GM23338 (cell line): ENCODE measurements around the gene ITGB2. TPM values are rescaled to one million over a fixed set of nuclear protein-coding genes. Genes with fewer than 3 reads are reported as not detected.
A peak's percentile ranks its signal among the peaks of the same experiment; 100 is the strongest.

ENCODE experiments used
- ATAC-seq: fragments of 200-7000 bp; cut with Tn5 transposase; 3 replicates; pipeline ENCODE4 v1.9.1; 2020
- DNase-seq: peaks from one replicate; pipeline ENCODE4 v3.0.0-alpha.2; 2015; ENCODE audit warnings: low spot score
- H2AFZ ChIP-seq: fragments of 200-600 bp; sonication (generic); 2 replicates; pipeline ENCODE4 v1.8.0; 2016; ENCODE audit warnings: antibody characterized with exemption, mild to moderate bottlenecking, moderate library complexity
- H3F3A ChIP-seq: fragments of 200-600 bp; sonication (generic); replicated peaks from 2 replicates; pipeline ENCODE4 v1.8.0; 2017; ENCODE audit warnings: antibody characterized with exemption, mixed run types, low read depth
- H3K27ac ChIP-seq: fragments of 200-600 bp; sonication (generic); 2 replicates; pipeline ENCODE4 v1.6.1; 2016; ENCODE audit warnings: low read depth
- H3K27me3 ChIP-seq: fragments of 200-600 bp; sonication (generic); 2 replicates; pipeline ENCODE4 v1.8.0; 2016; ENCODE audit warnings: mild to moderate bottlenecking, mixed run types, moderate library complexity; ENCODE audit not compliant: insufficient read depth
- H3K36me3 ChIP-seq: fragments of 200-600 bp; sonication (generic); 2 replicates; pipeline ENCODE4 v1.8.0; 2016; ENCODE audit warnings: mild to moderate bottlenecking; ENCODE audit not compliant: insufficient read depth
- H3K4me1 ChIP-seq: fragments of 200-600 bp; sonication (generic); 2 replicates; pipeline ENCODE4 v1.8.0; 2016; ENCODE audit warnings: mild to moderate bottlenecking, moderate library complexity; ENCODE audit not compliant: insufficient read depth
- H3K4me2 ChIP-seq: fragments of 200-600 bp; sonication (generic); 2 replicates; pipeline ENCODE4 v1.7.1; 2017; ENCODE audit warnings: mixed run types
- H3K4me3 ChIP-seq: fragments of 200-600 bp; sonication (generic); 2 replicates; pipeline ENCODE4 v1.6.1; 2016; ENCODE audit warnings: mixed run types
- H3K79me2 ChIP-seq: fragments of 200-600 bp; sonication (generic); replicated peaks from 2 replicates; pipeline ENCODE4 v1.8.0; 2017; ENCODE audit warnings: mild to moderate bottlenecking; ENCODE audit not compliant: insufficient read depth
- H3K9me2 ChIP-seq: fragments of 200-600 bp; sonication (generic); 2 replicates; pipeline ENCODE4 v1.8.0; 2017; ENCODE audit not compliant: insufficient read depth
- H4K20me1 ChIP-seq: fragments of 200-600 bp; sonication (generic); replicated peaks from 2 replicates; pipeline ENCODE4 v1.8.0; 2017; ENCODE audit warnings: mild to moderate bottlenecking; ENCODE audit not compliant: insufficient read depth
- H3K27ac Mint-ChIP-seq: 2 replicates; pipeline ENCODE4 v1.8.0; 2020; ENCODE audit warnings: inconsistent platforms, mild to moderate bottlenecking, moderate library complexity, mixed read lengths
- H3K27me3 Mint-ChIP-seq: 3 replicates; pipeline ENCODE4 v1.8.0; 2022; ENCODE audit warnings: low read depth, mild to moderate bottlenecking, moderate library complexity, mixed read lengths, inconsistent platforms; ENCODE audit not compliant: insufficient read depth, poor library complexity
- H3K36me3 Mint-ChIP-seq: 3 replicates; pipeline ENCODE4 v1.8.0; 2021; ENCODE audit warnings: low read depth, mild to moderate bottlenecking, inconsistent platforms, moderate library complexity, mixed read lengths
- H3K4me1 Mint-ChIP-seq: 3 replicates; pipeline ENCODE4 v1.8.0; 2020; ENCODE audit warnings: mild to moderate bottlenecking, inconsistent platforms, mixed read lengths
- H3K4me3 Mint-ChIP-seq: 3 replicates; pipeline ENCODE4 v1.8.0; 2021; ENCODE audit warnings: moderate library complexity, mild to moderate bottlenecking, inconsistent platforms, mixed read lengths
- H3K9me3 Mint-ChIP-seq: 3 replicates; pipeline ENCODE4 v1.8.0; 2020; ENCODE audit warnings: moderate library complexity, mild to moderate bottlenecking, inconsistent platforms, mixed read lengths
- CREB1 ChIP-seq: fragments of 250-450 bp; sonication (Bioruptor Pico); IDR thresholded peaks from 2 replicates; pipeline ENCODE4 v1.5.0; 2020; ENCODE audit warnings: low read depth, mild to moderate bottlenecking, moderate library complexity
- ETS1 ChIP-seq: IDR thresholded peaks from 2 replicates; pipeline ENCODE4 v1.6.1; 2016; ENCODE audit warnings: antibody characterized with exemption
- EZH2 ChIP-seq: fragments of 200-600 bp; sonication (generic); IDR thresholded peaks from one replicate; pipeline ENCODE4 v1.8.0; 2017; ENCODE audit warnings: antibody characterized with exemption, mild to moderate bottlenecking, low read depth; ENCODE audit not compliant: unreplicated experiment
- EZH2phosphoT487 ChIP-seq: fragments of 200-600 bp; sonication (generic); IDR thresholded peaks from one replicate; pipeline ENCODE4 v1.8.1; 2018; ENCODE audit warnings: antibody characterized with exemption; ENCODE audit not compliant: unreplicated experiment
- JUNB ChIP-seq: IDR thresholded peaks from one replicate; pipeline ENCODE4 v1.6.1; 2016; ENCODE audit warnings: antibody characterized with exemption; ENCODE audit not compliant: unreplicated experiment
- NANOG ChIP-seq: IDR thresholded peaks from 2 replicates; pipeline ENCODE4 v1.6.1; 2016; ENCODE audit warnings: antibody characterized with exemption, borderline replicate concordance
- POLR2AphosphoS5 ChIP-seq: IDR thresholded peaks from 2 replicates; pipeline ENCODE4 v1.6.1; 2016; ENCODE audit warnings: antibody characterized with exemption, low read depth
- ZNF114 ChIP-seq: fragments of 250-450 bp; sonication (Bioruptor Pico); IDR thresholded peaks from 2 replicates; pipeline ENCODE4 v1.5.0; 2020; ENCODE audit warnings: mild to moderate bottlenecking, moderate library complexity
- ZNF331 ChIP-seq: fragments of 250-450 bp; sonication (Bioruptor Pico); IDR thresholded peaks from 2 replicates; pipeline ENCODE4 v1.5.0; 2020; ENCODE audit warnings: low read depth, mild to moderate bottlenecking, moderate library complexity
- polyA plus RNA-seq: library from polyadenylated mRNA; unstranded; fragments of >200 nt; fragmentation: Nextera tagmentation; extraction: Ambion mirVana; gene quantifications from 2 replicates; pipeline ENCODE4 v1.2.1, GENCODE V29; 2016
- total RNA-seq: library from RNA; depleted of rRNA; stranded (reverse); fragments of >200 nt; shearing (Covaris generic); gene quantifications from 2 replicates; pipeline ENCODE4 v1.2.3, GENCODE V29; 2014
- TF ChIP-seq, protein P1 (sequence below), 2 experiments: fragments of 200-600 bp in 1 of 2; sonication (generic) in 1 of 2; conservative IDR thresholded peaks; 2 replicates each; pipeline versions ENCODE4 v1.5.1 to v1.6.1; 2016 to 2017; ENCODE audit warnings: antibody characterized with exemption in 2 of 2, low read depth in 2 of 2, mild to moderate bottlenecking in 2 of 2, moderate library complexity in 1 of 2
- TF ChIP-seq, protein P2 (sequence below): IDR thresholded peaks from one replicate; pipeline ENCODE4 v1.6.1; 2018; ENCODE audit warnings: antibody characterized with exemption; ENCODE audit not compliant: unreplicated experiment

Gene ITGB2
- total and polyA plus RNA-seq, 2 experiments from 2014 or later, result 0.44 to 0.63 TPM

DNA sequence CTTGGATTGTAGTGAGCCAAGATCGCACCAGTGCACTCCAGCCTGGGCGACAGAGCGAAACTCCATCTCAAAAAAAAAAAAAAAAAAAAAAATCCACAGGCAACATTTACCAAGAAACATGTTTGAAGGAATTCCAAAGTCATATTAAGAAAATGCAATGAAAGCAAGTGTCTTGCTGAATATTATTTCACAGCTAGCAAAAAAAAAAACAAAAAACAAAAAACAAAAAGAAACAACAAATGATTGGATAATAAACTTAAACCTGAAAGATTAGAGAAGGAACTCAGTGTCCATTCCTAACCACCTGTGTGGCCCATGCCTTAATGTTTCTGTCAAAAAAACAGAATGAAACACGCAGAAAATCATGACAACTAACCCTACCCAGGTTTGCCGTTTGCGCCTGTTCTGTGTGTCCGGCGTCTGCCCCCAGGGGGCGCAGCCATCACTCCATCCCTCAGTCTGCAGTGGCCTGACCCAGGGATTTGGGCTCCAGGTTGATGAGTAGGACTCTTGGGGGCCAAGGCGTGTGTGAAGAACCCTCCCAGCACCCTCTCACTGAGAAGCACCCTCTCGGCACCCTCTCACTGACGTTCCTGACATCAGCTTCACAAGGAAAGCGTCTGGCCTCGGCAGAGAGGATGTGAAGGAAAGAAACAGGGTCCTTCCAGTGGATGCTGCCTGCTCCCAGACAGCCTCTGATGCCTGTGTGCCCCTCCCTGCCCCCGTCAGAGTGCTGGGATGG lies 28.0 kb downstream of the ITGB2 start:
- H3K27ac ChIP-seq, result no peak overlapping the region
- no peaks in the 10 kb centered on the region for H3K36me3 ChIP-seq
- TF ChIP-seq CREB1 (CRISPR knock-in tag), result no peak
- TF ChIP-seq, protein P1, sequence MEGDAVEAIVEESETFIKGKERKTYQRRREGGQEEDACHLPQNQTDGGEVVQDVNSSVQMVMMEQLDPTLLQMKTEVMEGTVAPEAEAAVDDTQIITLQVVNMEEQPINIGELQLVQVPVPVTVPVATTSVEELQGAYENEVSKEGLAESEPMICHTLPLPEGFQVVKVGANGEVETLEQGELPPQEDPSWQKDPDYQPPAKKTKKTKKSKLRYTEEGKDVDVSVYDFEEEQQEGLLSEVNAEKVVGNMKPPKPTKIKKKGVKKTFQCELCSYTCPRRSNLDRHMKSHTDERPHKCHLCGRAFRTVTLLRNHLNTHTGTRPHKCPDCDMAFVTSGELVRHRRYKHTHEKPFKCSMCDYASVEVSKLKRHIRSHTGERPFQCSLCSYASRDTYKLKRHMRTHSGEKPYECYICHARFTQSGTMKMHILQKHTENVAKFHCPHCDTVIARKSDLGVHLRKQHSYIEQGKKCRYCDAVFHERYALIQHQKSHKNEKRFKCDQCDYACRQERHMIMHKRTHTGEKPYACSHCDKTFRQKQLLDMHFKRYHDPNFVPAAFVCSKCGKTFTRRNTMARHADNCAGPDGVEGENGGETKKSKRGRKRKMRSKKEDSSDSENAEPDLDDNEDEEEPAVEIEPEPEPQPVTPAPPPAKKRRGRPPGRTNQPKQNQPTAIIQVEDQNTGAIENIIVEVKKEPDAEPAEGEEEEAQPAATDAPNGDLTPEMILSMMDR (conservative IDR thresholded peaks at IDR 0.05; ENCODE audit: low read depth in 2 of 2), result peak; percentile 85 to 96
- DNase-seq (peak; percentile 81), ATAC-seq (peak; percentile 77)
- no peak overlapping the region for H3K4me3 ChIP-seq
- H3K9me2 ChIP-seq, result no peaks in the 10 kb centered on the region
- H3K27me3 Mint-ChIP-seq, result peaks cover 8% of the 10 kb centered on the region
- no peaks in the 10 kb centered on the region for H3K36me3 Mint-ChIP-seq
- H3K4me3 Mint-ChIP-seq, result peak overlapping the region; percentile 33; the same call in 1 of the 3 replicates
- no peak overlapping the region for H3K27ac Mint-ChIP-seq
- H3F3A ChIP-seq, result no peaks in the 10 kb centered on the region
- peaks cover 2% of the 10 kb centered on the region for H3K4me1 Mint-ChIP-seq
- no peaks in the 10 kb centered on the region for H3K4me1 ChIP-seq
- H2AFZ ChIP-seq, result no peak overlapping the region; the same call in 1 of the 2 replicates
- no peaks in the 10 kb centered on the region for H4K20me1 ChIP-seq
- no peak overlapping the region for H3K4me2 ChIP-seq
- H3K9me3 Mint-ChIP-seq, result no peaks in the 10 kb centered on the region
- H3K27me3 ChIP-seq, result no peaks in the 10 kb centered on the region
- no peaks in the 10 kb centered on the region for H3K79me2 ChIP-seq

DNA sequence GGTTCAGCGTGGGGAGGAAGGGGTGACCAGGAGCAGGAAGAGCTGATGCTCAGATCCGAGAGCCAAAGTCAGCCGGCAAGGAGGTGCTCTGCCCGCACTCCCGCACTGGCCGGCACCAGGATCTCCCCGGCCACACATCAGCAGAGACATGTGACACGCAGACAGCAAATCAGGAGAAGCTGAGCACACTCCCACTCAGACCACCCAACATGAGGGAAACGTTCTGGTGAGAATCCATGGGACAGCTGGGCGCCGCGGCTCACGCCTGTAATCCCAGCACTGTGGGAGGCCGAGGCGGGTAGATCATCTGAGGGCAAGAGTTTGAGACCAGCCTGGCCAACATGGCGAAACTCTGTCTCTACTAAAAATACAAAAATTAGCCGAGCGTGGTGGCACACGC lies 28.6 kb downstream of the ITGB2 start:
- Mint-ChIP-seq H3K27me3 (peaks cover 8% of the 10 kb centered on the region), H3K9me3 (no peaks in the 10 kb centered on the region), H3K36me3 (no peaks in the 10 kb centered on the region), H3K4me3 (no peak overlapping the region; the same call in 2 of the 3 replicates), H3K27ac (no peak overlapping the region), H3K4me1 (peaks cover 2% of the 10 kb centered on the region; the same call in 2 of the 3 replicates)
- H3F3A ChIP-seq, result no peaks in the 10 kb centered on the region
- no peak overlapping the region for H3K4me3 ChIP-seq
- no peak overlapping the region for H3K27ac ChIP-seq
- H3K79me2 ChIP-seq, result no peaks in the 10 kb centered on the region
- no peaks in the 10 kb centered on the region for H4K20me1 ChIP-seq
- H3K9me2 ChIP-seq, result no peaks in the 10 kb centered on the region
- H3K4me1 ChIP-seq, result no peaks in the 10 kb centered on the region
- no peaks in the 10 kb centered on the region for H3K36me3 ChIP-seq
- H3K27me3 ChIP-seq, result no peaks in the 10 kb centered on the region
- DNase-seq, result no peak
- H2AFZ ChIP-seq, result no peak overlapping the region
- no peak overlapping the region for H3K4me2 ChIP-seq
- peak; percentile 41 for ATAC-seq
- TF ChIP-seq NANOG (no peak), EZH2 (no peak), ZNF114 (no peak), EZH2phosphoT487 (no peak), ZNF331 (no peak), POLR2AphosphoS5 (no peak), ETS1 (no peak), JUNB (no peak), CREB1 (CRISPR knock-in tag) (no peak)
- TF ChIP-seq, protein P2, sequence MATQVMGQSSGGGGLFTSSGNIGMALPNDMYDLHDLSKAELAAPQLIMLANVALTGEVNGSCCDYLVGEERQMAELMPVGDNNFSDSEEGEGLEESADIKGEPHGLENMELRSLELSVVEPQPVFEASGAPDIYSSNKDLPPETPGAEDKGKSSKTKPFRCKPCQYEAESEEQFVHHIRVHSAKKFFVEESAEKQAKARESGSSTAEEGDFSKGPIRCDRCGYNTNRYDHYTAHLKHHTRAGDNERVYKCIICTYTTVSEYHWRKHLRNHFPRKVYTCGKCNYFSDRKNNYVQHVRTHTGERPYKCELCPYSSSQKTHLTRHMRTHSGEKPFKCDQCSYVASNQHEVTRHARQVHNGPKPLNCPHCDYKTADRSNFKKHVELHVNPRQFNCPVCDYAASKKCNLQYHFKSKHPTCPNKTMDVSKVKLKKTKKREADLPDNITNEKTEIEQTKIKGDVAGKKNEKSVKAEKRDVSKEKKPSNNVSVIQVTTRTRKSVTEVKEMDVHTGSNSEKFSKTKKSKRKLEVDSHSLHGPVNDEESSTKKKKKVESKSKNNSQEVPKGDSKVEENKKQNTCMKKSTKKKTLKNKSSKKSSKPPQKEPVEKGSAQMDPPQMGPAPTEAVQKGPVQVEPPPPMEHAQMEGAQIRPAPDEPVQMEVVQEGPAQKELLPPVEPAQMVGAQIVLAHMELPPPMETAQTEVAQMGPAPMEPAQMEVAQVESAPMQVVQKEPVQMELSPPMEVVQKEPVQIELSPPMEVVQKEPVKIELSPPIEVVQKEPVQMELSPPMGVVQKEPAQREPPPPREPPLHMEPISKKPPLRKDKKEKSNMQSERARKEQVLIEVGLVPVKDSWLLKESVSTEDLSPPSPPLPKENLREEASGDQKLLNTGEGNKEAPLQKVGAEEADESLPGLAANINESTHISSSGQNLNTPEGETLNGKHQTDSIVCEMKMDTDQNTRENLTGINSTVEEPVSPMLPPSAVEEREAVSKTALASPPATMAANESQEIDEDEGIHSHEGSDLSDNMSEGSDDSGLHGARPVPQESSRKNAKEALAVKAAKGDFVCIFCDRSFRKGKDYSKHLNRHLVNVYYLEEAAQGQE, result no peak
- TF ChIP-seq, protein P1 (conservative IDR thresholded peaks at IDR 0.05; ENCODE audit: low read depth in 2 of 2), result no peak
